B cell (primary cell): Measurements from ENCODE around the gene NLRC5. TPM values are rescaled to one million over a fixed set of nuclear protein-coding genes. Genes with fewer than 3 reads are reported as not detected.

Source experiments
- ATAC-seq: fragments of 200-7000 bp; cut with Tn5 transposase; one replicate; pipeline ENCODE4 v1.10.0; 2021; ENCODE audit warnings: low read depth, mild to moderate bottlenecking, moderate number of reproducible peaks, moderate library complexity
- CTCF ChIA-PET: fragments of 350-600 bp; sonication (Branson Sonifier 250); formaldehyde crosslinking; loops from one replicate; lab custom pipeline; 2021; ENCODE audit warnings: antibody characterized with exemption, inconsistent platforms; lab: Charles Lee
- POLR2A ChIA-PET: fragments of 350-600 bp; sonication (Branson Sonifier 250); formaldehyde crosslinking; loops from one replicate; lab custom pipeline; 2021; ENCODE audit warnings: antibody characterized with exemption; lab: Charles Lee
- DNase-seq: peaks from one replicate; pipeline ENCODE4 v3.0.0; 2013
- H2AFZ ChIP-seq: 2 replicates; pipeline ENCODE4 v1.6.1; 2012; ENCODE audit warnings: mild to moderate bottlenecking, low read depth, low read length; ENCODE audit not compliant: insufficient read depth, poor library complexity, severe bottlenecking
- H3K27ac ChIP-seq, 2 donors: 1 replicate in 1 of 2; 2 replicates in 1 of 2; pipeline ENCODE4 v1.5.1; 2012 to 2013; ENCODE audit warnings: low read length in 2 of 2, mild to moderate bottlenecking in 2 of 2, moderate library complexity in 1 of 2
- H3K27me3 ChIP-seq, 4 experiments: fragments of 200-600 bp in 1 of 4; sonication (generic) in 1 of 4; replicated peaks in 1 of 4; 1 replicate in 2 of 4; 2 replicates in 2 of 4; pipeline versions ENCODE4 v1.6.1 to v1.7.0; 2013 to 2016; ENCODE audit warnings: low read length in 3 of 4, mild to moderate bottlenecking in 2 of 4, mixed read lengths in 1 of 4, moderate library complexity in 1 of 4; ENCODE audit not compliant: insufficient read depth in 4 of 4, control insufficient read depth in 3 of 4; ENCODE audit errors: control extremely low read depth in 1 of 4
- H3K36me3 ChIP-seq, 2 experiments: replicated peaks in 1 of 2; 1 replicate in 1 of 2; 2 replicates in 1 of 2; pipeline versions ENCODE4 v1.6.1 to v1.7.1; 2013; ENCODE audit warnings: low read length in 1 of 2; ENCODE audit not compliant: insufficient read depth in 2 of 2, control insufficient read depth in 1 of 2; ENCODE audit errors: control extremely low read depth in 1 of 2, extremely low read depth in 1 of 2
- H3K4me1 ChIP-seq, 2 donors: fragments of 200-600 bp in 1 of 2; sonication (generic) in 1 of 2; 1 replicate in 1 of 2; 2 replicates in 1 of 2; pipeline versions ENCODE4 v1.5.1 to v1.6.1; 2013 to 2017; ENCODE audit warnings: low read length in 2 of 2; ENCODE audit not compliant: control insufficient read depth in 2 of 2, insufficient read depth in 2 of 2
- H3K4me2 ChIP-seq: replicated peaks from 2 replicates; pipeline ENCODE3; 2012; ENCODE audit warnings: mild to moderate bottlenecking, low read depth, low read length; ENCODE audit not compliant: poor library complexity, severe bottlenecking
- H3K4me3 ChIP-seq, 5 experiments: fragments of 200-600 bp in 1 of 5; sonication (generic) in 1 of 5; 1 replicate in 3 of 5; 2 replicates in 2 of 5; pipeline versions ENCODE4 v1.5.1 to v1.7.0; 2011 to 2016; ENCODE audit warnings: low read length in 4 of 5, mild to moderate bottlenecking in 4 of 5, low read depth in 2 of 5, control low read depth in 1 of 5, moderate library complexity in 1 of 5; ENCODE audit not compliant: insufficient read depth in 1 of 5; ENCODE audit errors: control extremely low read depth in 1 of 5, extremely low read depth in 1 of 5
- H3K79me2 ChIP-seq: fragments of 200-600 bp; sonication (generic); one replicate; pipeline ENCODE4 v1.6.0; 2016; ENCODE audit warnings: low read length; ENCODE audit not compliant: control insufficient read depth, insufficient read depth
- H3K9ac ChIP-seq: fragments of 200-600 bp; sonication (generic); 2 replicates; pipeline ENCODE4 v1.6.1; 2017; ENCODE audit warnings: mild to moderate bottlenecking, low read length, moderate library complexity
- H3K9me3 ChIP-seq, 3 donors: one replicate each; pipeline versions ENCODE4 v1.6.1 to v1.7.1; 2013; ENCODE audit warnings: low read length in 2 of 3; ENCODE audit not compliant: control insufficient read depth in 2 of 3, insufficient read depth in 1 of 3; ENCODE audit errors: control extremely low read depth in 1 of 3
- H4K20me1 ChIP-seq: 2 replicates; pipeline ENCODE4 v1.6.0; 2012; ENCODE audit warnings: mild to moderate bottlenecking, low read length; ENCODE audit not compliant: insufficient read depth, control insufficient read depth, poor library complexity, severe bottlenecking
- H3K27ac Mint-ChIP-seq: one replicate; pipeline ENCODE4 v1.8.0; 2021; ENCODE audit warnings: mixed read lengths
- H3K27me3 Mint-ChIP-seq: one replicate; pipeline ENCODE4 v1.8.0; 2021; ENCODE audit warnings: mixed read lengths
- H3K4me1 Mint-ChIP-seq: one replicate; pipeline ENCODE4 v1.8.0; 2021; ENCODE audit warnings: mixed read lengths
- H3K4me3 Mint-ChIP-seq: one replicate; pipeline ENCODE4 v1.8.0; 2021; ENCODE audit warnings: mixed read lengths
- H3K9me3 Mint-ChIP-seq: one replicate; pipeline ENCODE4 v1.8.0; 2022; ENCODE audit warnings: mixed read lengths; ENCODE audit not compliant: insufficient read depth
- EZH2 ChIP-seq: IDR thresholded peaks from 2 replicates; pipeline ENCODE4 v1.6.1; 2012; ENCODE audit warnings: borderline replicate concordance, low read depth, mild to moderate bottlenecking, moderate library complexity, low read length; ENCODE audit not compliant: insufficient read depth, poor library complexity, severe bottlenecking
- WGBS: methylation state at CpG from one replicate; pipeline ENCODE4 v1.1.5; 2013; ENCODE audit warnings: missing lambda C conversion rate; ENCODE audit not compliant: insufficient coverage; 5-methylcytosine and 5-hydroxymethylcytosine counted together
- intact Hi-C: fragments of 100-400 bp; cut with micrococcal nuclease; formaldehyde crosslinking; loops from one replicate; pipeline ENCODE4 v1.10.0; 2022
- polyA plus RNA-seq: library from polyadenylated mRNA; depleted of rRNA; stranded (reverse); fragments of >200 nt; gene quantifications from 2 replicates; pipeline ENCODE4 v1.2.3, GENCODE V29; 2012
- total RNA-seq, 2 donors: library from RNA; stranded (reverse); fragments of 120-200 nt in 1 of 2; gene quantifications; 1 replicate in 1 of 2; 2 replicates in 1 of 2; pipeline versions ENCODE4 v1.2.3 to v1.2.4, GENCODE V29; 2013 to 2022
- TF ChIP-seq, protein P1 (sequence below): fragments of 200-600 bp; IDR thresholded peaks from one replicate; pipeline ENCODE4 v1.8.0; 2022; ENCODE audit warnings: antibody characterized with exemption, mild to moderate bottlenecking

The NLRC5 gene
- total and polyA plus RNA-seq, 2 donors (not counting 1 experiment from before 2014, with no cell fraction given) = 349 to 510 TPM

GRCh38 chr16:57021757-57022156 is 32.4 kb downstream of the NLRC5 start:
- H3K36me3 ChIP-seq = peaks cover 14 to 88% of the 10 kb centered on the region in 2 experiments
- H3K4me1 ChIP-seq = peaks cover 0 to 38% of the 10 kb centered on the region in 2 donors
- intact Hi-C loops = no loop called here

GRCh38 chr16:57022445-57022844 is 33.1 kb downstream of the NLRC5 start:
- Mint-ChIP-seq H3K9me3 (no peaks in the 10 kb centered on the region), H3K27ac (peak overlapping the region; percentile 41), H3K4me1 (peaks cover 19% of the 10 kb centered on the region), H3K27me3 (no peaks in the 10 kb centered on the region), H3K4me3 (no peak overlapping the region)
- Histone ChIP-seq H3K9me3 (no peaks in the 10 kb centered on the region), H3K9ac (no peak overlapping the region), H2AFZ (no peak overlapping the region), H3K27ac (no peak overlapping the region), H3K4me1 (peaks cover 0 to 42% of the 10 kb centered on the region in 2 donors), H3K36me3 (peaks cover 8 to 86% of the 10 kb centered on the region in 2 experiments), H3K4me2 (no peak overlapping the region), H4K20me1 (peaks cover 4% of the 10 kb centered on the region), H3K79me2 (peaks cover 31% of the 10 kb centered on the region), H3K4me3 (no peak overlapping the region), H3K27me3 (no peaks in the 10 kb centered on the region)
- intact Hi-C loops = no loop called here
- no peak for TF ChIP-seq EZH2
- TF ChIP-seq, protein P1, sequence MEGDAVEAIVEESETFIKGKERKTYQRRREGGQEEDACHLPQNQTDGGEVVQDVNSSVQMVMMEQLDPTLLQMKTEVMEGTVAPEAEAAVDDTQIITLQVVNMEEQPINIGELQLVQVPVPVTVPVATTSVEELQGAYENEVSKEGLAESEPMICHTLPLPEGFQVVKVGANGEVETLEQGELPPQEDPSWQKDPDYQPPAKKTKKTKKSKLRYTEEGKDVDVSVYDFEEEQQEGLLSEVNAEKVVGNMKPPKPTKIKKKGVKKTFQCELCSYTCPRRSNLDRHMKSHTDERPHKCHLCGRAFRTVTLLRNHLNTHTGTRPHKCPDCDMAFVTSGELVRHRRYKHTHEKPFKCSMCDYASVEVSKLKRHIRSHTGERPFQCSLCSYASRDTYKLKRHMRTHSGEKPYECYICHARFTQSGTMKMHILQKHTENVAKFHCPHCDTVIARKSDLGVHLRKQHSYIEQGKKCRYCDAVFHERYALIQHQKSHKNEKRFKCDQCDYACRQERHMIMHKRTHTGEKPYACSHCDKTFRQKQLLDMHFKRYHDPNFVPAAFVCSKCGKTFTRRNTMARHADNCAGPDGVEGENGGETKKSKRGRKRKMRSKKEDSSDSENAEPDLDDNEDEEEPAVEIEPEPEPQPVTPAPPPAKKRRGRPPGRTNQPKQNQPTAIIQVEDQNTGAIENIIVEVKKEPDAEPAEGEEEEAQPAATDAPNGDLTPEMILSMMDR = no peak
- DNase-seq = no peak
- CTCF ChIA-PET = interaction anchor here (0.7 to 2.6 kb wide), 3 partner anchors 8 to 60 kb away, joined by 4 to 5 read pairs (median 4); no protein-coding TSS in a partner anchor
- no peak for ATAC-seq
- WGBS = 70% methylated on average over 7 of the region's 7 CpGs
- POLR2A ChIA-PET = no interaction called here

More at GRCh38 chr16:57021757-57022156, 32.4 kb downstream of the NLRC5 start:
- Histone ChIP-seq H3K4me2 (no peak overlapping the region), H3K9ac (no peak overlapping the region), H2AFZ (no peak overlapping the region), H3K27me3 (no peaks in the 10 kb centered on the region), H3K27ac (no peak overlapping the region), H3K4me3 (no peak overlapping the region), H4K20me1 (peaks cover 4% of the 10 kb centered on the region), H3K9me3 (no peaks in the 10 kb centered on the region), H3K79me2 (peaks cover 37% of the 10 kb centered on the region)
- ATAC-seq (no peak), DNase-seq (no peak)
- no peak for TF ChIP-seq EZH2
- TF ChIP-seq, protein P1 = no peak
- Mint-ChIP-seq H3K9me3 (no peaks in the 10 kb centered on the region), H3K4me3 (no peak overlapping the region), H3K4me1 (peaks cover 13% of the 10 kb centered on the region), H3K27ac (no peak overlapping the region), H3K27me3 (no peaks in the 10 kb centered on the region)
- CTCF ChIA-PET = interaction anchor here (2.6 kb wide), 1 partner anchor 18 kb away, joined by 5 read pairs; no protein-coding TSS in a partner anchor
- POLR2A ChIA-PET = interaction anchor here (0.6 kb wide), 1 partner anchor 15 kb away, joined by 4 read pairs; no protein-coding TSS in a partner anchor
- WGBS = 100% methylated on average over 1 of the region's 6 CpGs
